Cerebellar nuclear complex (tissue), 1 donor: ENCODE data around the gene EXD2.
"Not testable (repeated sequence)": the region's sequence is repeated elsewhere in the genome, so short reads cannot be mapped to it uniquely, and the experiment has no call there.

ENCODE experiments used
- DNase-seq, 2 experiments: peaks; one replicate each; lab custom pipeline; 2025; lab: John Stamatoyannopoulos, UW

EXD2 gene

GRCh38 chr14:69193721-69194120, 2.4 kb downstream of the EXD2 start:
- no peak for DNase-seq

GRCh38 chr14:69199786-69200185, 8.5 kb downstream of the EXD2 start:
- DNase-seq, result no peak

DNA sequence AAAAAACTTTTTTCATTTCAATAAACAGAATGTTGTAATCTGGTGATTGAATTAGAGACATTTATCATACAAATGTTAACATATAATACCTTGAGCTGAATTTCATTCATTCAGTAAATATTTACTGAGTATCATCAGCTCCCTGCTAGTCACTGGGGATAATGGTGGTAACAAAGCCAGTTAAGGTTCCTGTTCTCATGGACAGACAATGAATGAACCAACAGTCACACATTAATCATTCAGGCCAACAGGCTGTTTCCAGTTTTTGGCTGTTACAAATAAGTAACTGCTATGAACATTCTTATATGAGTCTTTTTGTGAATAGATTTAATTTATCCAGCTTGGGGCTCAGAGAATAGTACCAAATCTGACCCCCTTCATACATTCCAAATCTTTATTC, 13.5 kb downstream of the EXD2 start:
- DNase-seq, result no peak

DNA sequence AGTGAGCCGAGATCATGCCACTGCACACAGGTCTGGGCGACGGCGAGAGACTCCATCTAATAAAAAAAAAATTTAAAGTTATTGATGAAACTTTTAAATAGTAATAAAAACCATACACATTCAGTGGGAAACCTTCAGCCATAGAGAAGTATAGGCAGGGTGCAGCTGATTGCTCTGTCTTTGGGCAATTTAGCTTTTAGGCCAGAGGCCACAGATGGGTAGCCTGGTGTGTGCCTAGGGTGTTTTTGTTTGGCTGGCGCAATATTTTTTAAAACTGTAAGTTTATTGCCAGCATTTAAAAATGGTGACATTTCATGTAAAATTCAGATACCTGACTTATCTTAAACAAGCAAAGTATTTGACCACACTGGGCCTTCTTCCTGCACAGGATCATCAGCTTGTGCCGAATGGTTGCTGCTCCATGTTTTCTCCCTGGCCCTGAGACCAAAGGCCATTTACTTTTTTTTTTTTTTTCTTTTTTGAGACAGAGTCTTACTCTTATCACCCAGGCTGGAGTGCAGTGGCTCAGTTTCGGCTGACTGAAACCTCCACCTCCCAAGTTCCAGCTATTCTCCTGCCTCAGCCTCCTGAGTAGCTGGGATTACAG, 16.2 kb downstream of the EXD2 start:
- DNase-seq, result no peak

DNA sequence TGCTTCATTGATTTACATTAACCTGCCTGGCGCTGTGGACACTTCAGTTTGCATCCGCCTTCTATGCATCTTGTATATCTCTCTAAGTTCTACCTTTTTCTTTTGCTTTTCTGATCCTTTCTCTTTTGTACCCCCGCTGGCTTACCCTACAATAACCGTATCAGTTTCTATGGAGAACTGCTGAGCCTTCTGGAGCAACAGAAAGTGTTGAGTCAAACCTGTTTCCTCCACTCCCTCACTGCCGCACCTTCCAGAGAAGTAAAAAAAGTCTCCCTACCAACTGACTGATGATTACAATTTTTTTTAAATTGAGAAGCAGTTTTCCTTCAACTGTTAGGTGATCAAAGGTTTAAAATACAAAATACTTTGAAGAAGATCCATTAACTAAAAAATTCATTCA, 17.4 kb downstream of the EXD2 start:
- DNase-seq, result no peak

- DNase-seq, result no peak
Observed at GRCh38 chr14:69214393-69214792, 23.1 kb downstream of the EXD2 start.

GRCh38 chr14:69217663-69218062, 26.4 kb downstream of the EXD2 start:
- not testable (repeated sequence) for DNase-seq

GRCh38 chr14:69224946-69225345, 33.6 kb downstream of the EXD2 start:
- no peak for DNase-seq

DNA sequence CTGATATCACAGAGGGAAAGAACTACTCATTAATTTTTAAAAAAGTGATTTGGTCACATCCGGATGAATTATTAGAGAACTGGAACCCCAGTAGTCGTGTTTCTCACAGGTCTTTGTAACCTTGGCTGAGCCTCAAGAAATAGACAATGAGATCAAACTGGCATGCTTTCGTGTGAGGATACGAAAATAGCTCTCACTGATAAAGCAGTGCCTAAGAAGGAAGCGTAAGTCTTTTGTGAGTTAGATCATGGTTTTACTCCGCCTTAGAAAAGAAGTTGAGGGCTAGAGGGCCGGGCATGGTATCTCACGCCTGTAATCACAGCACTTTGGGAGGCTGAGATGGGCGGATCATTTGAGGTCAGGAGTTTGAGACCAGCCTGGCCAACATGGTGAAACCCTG, 34.9 kb downstream of the EXD2 start:
- no peak for DNase-seq

DNA sequence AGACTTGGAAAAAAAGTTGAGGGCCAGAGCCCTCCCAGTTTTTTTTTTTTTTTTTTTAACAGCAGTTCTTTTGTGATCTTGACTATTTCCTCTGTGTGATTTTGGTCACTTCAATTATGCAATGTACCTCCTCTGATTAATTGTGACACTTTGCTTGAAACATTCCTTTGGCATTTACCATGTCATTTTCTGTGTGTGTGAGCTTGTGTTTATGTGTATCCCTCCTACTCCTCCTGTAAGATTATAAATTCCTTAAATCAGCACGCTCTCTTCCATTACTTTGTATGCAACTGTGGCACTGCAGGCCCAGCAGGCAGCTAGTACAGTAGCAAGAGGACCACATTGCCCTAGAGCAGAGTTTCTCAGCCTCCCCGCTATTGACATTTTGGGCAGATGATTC, 35.4 kb downstream of the EXD2 start:
- no peak for DNase-seq

GRCh38 chr14:69231486-69231885, 40.2 kb downstream of the EXD2 start:
- DNase-seq, result no peak

GRCh38 chr14:69232388-69232787, 41.1 kb downstream of the EXD2 start:
- DNase-seq, result no peak

DNA sequence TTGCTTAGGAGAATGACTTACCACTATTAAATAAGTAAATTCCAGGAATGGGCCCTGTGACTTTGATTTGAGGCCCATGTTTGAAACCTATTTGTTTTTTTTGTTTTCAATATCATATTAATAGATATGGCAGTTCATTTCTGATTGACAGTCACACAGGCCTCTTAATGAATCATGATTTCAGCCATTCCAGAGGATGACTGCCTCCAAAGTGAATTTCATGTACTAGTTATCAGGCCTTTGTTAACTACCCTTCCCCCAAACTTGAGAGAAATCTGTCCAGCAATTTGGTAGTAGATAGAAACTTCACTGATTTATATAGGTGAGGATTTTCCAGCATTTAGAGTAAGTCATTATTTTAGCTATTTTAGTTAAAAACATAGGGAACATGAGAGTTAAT, 42.8 kb downstream of the EXD2 start:
- DNase-seq, result no peak

DNA sequence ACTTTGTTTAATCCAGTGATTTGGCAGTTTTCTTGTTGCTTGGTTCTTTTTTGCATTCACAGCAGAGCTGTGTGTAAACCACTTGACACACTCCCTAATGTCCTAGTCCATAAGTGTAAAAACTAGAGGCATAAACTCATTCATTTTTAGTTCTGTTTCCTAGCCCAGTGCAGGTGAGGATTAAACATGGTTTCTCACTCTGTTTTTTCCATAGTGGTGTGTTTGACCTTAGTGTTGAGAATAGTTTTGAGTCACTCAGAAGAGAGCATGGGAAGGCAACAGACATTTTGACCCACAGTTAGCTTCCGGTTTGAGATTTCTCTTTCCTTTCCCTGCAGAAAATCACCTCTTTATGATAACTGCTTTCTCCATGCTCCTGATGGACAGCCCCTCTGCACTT, 44.4 kb downstream of the EXD2 start:
- no peak for DNase-seq

DNA sequence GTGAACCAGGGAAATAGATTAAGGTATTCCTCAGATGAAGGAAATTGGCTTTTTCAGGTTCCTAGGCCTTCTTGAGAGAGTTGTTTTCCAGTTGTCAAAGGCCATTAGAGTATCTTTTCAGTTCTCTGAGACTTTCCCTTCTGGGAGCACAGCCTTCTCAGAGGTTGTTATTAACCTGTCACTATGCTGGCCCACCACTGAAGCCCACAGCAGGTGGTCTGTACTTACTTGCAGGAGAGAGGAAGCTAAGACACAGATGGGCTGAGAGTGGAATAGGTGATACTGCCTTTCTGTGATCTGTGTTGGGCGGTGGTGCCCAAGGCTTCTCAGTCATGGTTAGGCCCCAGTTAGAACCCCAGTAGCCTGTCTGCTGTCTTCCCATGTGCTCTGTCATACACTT, 45.8 kb downstream of the EXD2 start:
- no peak for DNase-seq

DNA sequence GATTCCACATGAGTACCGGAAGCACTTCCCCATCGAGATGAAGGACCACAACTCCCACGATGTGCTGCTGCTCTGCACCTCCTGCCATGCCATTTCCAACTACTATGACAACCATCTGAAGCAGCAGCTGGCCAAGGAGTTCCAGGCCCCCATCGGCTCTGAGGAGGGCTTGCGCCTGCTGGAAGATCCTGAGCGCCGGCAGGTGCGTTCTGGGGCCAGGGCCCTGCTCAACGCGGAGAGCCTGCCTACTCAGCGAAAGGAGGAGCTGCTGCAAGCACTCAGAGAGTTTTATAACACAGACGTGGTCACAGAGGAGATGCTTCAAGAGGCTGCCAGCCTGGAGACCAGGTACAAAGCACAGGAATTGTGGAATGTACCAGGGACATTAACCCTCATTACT, 46.3 kb downstream of the EXD2 start:
- DNase-seq, result no peak

DNA sequence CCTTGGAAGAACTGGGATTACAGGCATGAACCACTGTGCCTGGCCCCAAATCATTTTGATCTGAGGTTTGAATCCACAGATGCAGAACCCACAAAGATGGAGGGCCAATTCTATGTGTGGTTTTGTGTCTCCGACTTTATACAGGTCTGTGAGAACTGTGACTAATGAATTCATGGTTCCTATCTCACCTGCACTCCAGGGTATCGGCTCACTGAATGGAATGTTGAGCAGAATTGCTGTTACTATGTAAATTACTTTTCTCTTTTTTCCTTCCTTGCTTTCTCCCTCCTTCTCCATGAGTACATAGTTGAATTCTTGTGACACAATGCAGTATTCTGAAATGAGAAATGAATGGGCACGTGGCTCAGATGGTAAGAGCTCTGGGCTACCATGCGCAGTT, 47.6 kb downstream of the EXD2 start:
- DNase-seq, result no peak

DNA sequence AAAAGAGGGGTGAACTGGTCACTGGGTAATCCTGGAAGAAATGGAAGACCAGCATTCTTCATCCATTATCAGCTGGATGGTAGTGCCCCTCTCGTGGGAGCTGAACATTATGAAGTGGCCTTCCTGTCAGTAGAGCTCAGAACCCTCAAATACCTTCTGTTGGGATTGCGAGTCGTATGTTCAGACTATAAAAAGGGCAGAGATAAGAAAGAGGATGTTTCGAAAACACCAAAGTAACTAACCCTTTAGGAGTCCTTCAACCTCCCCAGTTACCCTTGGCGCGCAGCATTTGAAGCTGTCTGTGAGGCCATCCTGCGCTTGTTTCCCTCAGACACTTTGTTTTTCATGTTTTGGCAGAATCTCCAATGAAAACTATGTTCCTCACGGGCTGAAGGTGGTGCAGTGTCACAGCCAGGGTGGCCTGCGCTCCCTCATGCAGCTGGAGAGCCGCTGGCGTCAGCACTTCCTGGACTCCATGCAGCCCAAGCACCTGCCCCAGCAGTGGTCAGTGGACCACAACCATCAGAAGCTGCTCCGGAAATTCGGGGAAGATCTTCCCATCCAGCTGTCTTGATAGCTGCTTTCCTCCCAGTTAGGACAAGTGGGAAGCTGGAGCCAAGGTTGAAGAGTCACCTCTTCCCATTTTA, 49.4 kb downstream of the EXD2 start:
- no peak for DNase-seq

DNA sequence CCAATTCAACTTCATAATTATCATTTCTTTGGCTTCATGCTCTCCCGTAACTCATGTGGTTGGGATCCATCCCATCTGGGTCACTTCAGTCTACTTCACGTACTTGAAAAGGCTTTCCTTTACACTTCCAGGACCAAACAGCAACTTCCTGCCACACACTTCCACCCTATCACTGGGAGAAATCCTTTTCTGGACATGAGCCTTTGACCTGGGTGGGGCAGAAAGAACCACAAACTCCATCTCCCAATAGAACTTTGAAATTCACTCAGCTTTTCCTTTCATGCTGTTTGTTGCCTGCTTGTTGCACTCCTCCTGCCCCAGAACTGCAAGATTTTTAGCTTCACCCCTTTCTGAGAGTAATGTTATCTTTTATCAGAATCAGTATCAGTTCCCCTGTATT, 50.3 kb downstream of the EXD2 start:
- no peak for DNase-seq

- DNase-seq, result peak in 1 of 2 experiments; percentile 48
Observed at GRCh38 chr14:69242311-69243224, 51.3 kb downstream of the EXD2 start.

DNA sequence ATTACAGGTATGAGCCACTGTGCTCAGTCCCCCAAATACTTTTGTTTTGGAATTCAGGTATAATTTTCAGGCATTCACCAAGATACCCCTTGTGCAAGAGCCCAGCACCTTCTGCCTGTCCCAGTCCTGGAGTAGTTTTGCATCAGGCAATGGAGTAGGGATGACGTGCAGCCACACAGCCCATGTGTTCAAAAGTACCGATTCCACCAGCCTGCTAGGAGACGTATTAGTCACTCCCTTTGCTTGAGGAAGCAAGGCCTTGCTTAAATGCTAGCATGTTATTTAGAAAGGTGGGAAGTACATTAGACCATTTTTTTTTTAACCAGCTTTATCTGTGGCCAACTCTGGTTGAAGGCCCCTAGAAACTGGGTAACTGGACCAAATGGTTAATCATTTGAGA, 53.6 kb downstream of the EXD2 start:
- no peak for DNase-seq

GRCh38 chr14:69246331-69246730, 55.0 kb downstream of the EXD2 start:
- DNase-seq, result no peak
